OCI-LY7 (cell line): ENCODE results near the gene MYCL. TPM values are rescaled to one million over a fixed set of nuclear protein-coding genes. Genes with fewer than 3 reads are reported as not detected.

Source experiments
- BruUV-seq: library from RNA; stranded (reverse); fragments of 400-500 nt; replicated peaks from 2 replicates; lab custom pipeline; 2021; lab: Mats Ljungman, UMichigan
- CTCF ChIA-PET: fragments of 300-600 bp; sonication (Branson Sonifier 250); formaldehyde crosslinking; loops from one replicate; lab custom pipeline; 2022; ENCODE audit warnings: antibody characterized with exemption; ENCODE audit not compliant: unreplicated experiment; lab: Charles Lee
- POLR2A ChIA-PET: fragments of 300-600 bp; sonication (Branson Sonifier 250); formaldehyde crosslinking; loops from one replicate; lab custom pipeline; 2022; ENCODE audit warnings: antibody characterized with exemption; lab: Charles Lee
- DNase-seq: peaks from one replicate; pipeline ENCODE4 v3.0.0-alpha.2; 2015; ENCODE audit warnings: low spot score
- H2AFZ ChIP-seq: fragments of 200-600 bp; sonication (generic), shearing (Covaris generic); 2 replicates; pipeline ENCODE4 v1.6.1; 2014; ENCODE audit warnings: mild to moderate bottlenecking, antibody characterized with exemption, low read length, moderate library complexity
- H3K27ac ChIP-seq: fragments of 200-600 bp; sonication (generic); 2 replicates; pipeline ENCODE4 v1.5.1; 2014; ENCODE audit warnings: mixed run types, low read depth, mild to moderate bottlenecking, moderate library complexity, low read length, inconsistent platforms; ENCODE audit not compliant: poor library complexity, severe bottlenecking
- H3K36me3 ChIP-seq: fragments of 200-600 bp; sonication (generic); 2 replicates; pipeline ENCODE4 v1.6.1; 2014; ENCODE audit warnings: mild to moderate bottlenecking, antibody characterized with exemption, low read length, moderate library complexity, mixed read lengths; ENCODE audit not compliant: insufficient read depth
- H3K4me1 ChIP-seq: fragments of 200-600 bp; sonication (generic); 2 replicates; pipeline ENCODE4 v1.5.1; 2014; ENCODE audit warnings: mild to moderate bottlenecking, low read length; ENCODE audit not compliant: insufficient read depth, poor library complexity, severe bottlenecking
- H3K4me2 ChIP-seq: fragments of 200-600 bp; sonication (generic); 2 replicates; pipeline ENCODE4 v1.6.1; 2014; ENCODE audit warnings: mild to moderate bottlenecking, low read length
- H3K4me3 ChIP-seq: fragments of 200-600 bp; sonication (generic); 2 replicates; pipeline ENCODE4 v1.5.1; 2014; ENCODE audit warnings: mild to moderate bottlenecking, low read depth, low read length; ENCODE audit not compliant: poor library complexity, severe bottlenecking
- H3K79me2 ChIP-seq: fragments of 200-600 bp; sonication (generic); 2 replicates; pipeline ENCODE4 v1.6.1; 2016; ENCODE audit warnings: low read depth, mild to moderate bottlenecking, low read length, moderate library complexity, mixed read lengths; ENCODE audit not compliant: insufficient read depth
- H3K9me2 ChIP-seq: fragments of 200-600 bp; sonication (generic); 2 replicates; pipeline ENCODE4 v1.6.1; 2016; ENCODE audit warnings: mild to moderate bottlenecking, low read length, mixed read lengths; ENCODE audit not compliant: insufficient read depth
- H3K9me3 ChIP-seq: fragments of 200-600 bp; sonication (generic); 2 replicates; pipeline ENCODE4 v1.6.1; 2014; ENCODE audit warnings: mild to moderate bottlenecking, mixed run types, low read length, mixed read lengths
- H4K20me1 ChIP-seq: fragments of 200-600 bp; sonication (generic); 2 replicates; pipeline ENCODE4 v1.6.1; 2014; ENCODE audit warnings: mild to moderate bottlenecking, antibody characterized with exemption, low read length, moderate library complexity, mixed read lengths; ENCODE audit not compliant: insufficient read depth
- CTCF ChIP-seq: fragments of 200-600 bp; sonication (generic); conservative IDR thresholded peaks from 2 replicates; pipeline ENCODE4 v1.5.1; 2014; ENCODE audit warnings: mild to moderate bottlenecking, antibody characterized with exemption, low read length, moderate library complexity, mixed read lengths
- EZH2phosphoT487 ChIP-seq: fragments of 200-600 bp; sonication (generic); IDR thresholded peaks from 2 replicates; pipeline ENCODE4 v1.6.1; 2018; ENCODE audit warnings: low read depth, borderline replicate concordance, mild to moderate bottlenecking, mixed run types, antibody characterized with exemption, low read length, moderate library complexity, mixed read lengths
- intact Hi-C: fragments of 100-400 bp; cut with micrococcal nuclease; formaldehyde crosslinking; loops from one replicate; pipeline ENCODE4 v1.10.0; 2022; ENCODE audit not compliant: unreplicated experiment
- total RNA-seq, 2 experiments: library from RNA; depleted of rRNA in 1 of 2; stranded (reverse); fragments of >200 nt in 1 of 2; shearing (Covaris generic) in 1 of 2; gene quantifications; 2 replicates each; pipeline ENCODE4 v1.2.3, GENCODE V29; 2014 to 2022

The MYCL gene
- total RNA-seq, 2 experiments from 2014 or later = 0.41 to 1.0 TPM

- CTCF ChIA-PET = no interaction called here
- no peak overlapping the region for H3K4me2 ChIP-seq
- no peak for TF ChIP-seq EZH2phosphoT487
- TF ChIP-seq CTCF = no peak
Observed at GRCh38 chr1:39849203-39849602, 52.5 kb downstream of the MYCL start.

GRCh38 chr1:39847940-39848339 is 53.8 kb downstream of the MYCL start:
- Histone ChIP-seq H3K9me2 (no peaks in the 10 kb centered on the region), H3K4me3 (no peak overlapping the region), H3K9me3 (no peaks in the 10 kb centered on the region), H3K36me3 (peaks cover 59% of the 10 kb centered on the region), H2AFZ (no peak overlapping the region), H3K4me1 (peaks cover 17% of the 10 kb centered on the region), H3K4me2 (no peak overlapping the region), H3K27ac (no peak overlapping the region), H3K79me2 (no peaks in the 10 kb centered on the region), H4K20me1 (no peaks in the 10 kb centered on the region)
- intact Hi-C loops = no loop called here
- TF ChIP-seq EZH2phosphoT487 (no peak), CTCF (no peak)
- POLR2A ChIA-PET = interaction anchor here (0.6 to 1.1 kb wide), 2 partner anchors 11 to 1155 kb away, joined by 3 to 4 read pairs; no protein-coding TSS in a partner anchor
- CTCF ChIA-PET = no interaction called here
- BruUV-seq = no TSS peak
- no peak for DNase-seq

More at GRCh38 chr1:39849203-39849602, 52.5 kb downstream of the MYCL start:
- H2AFZ ChIP-seq = no peak overlapping the region
- no TSS peak for BruUV-seq
- no peaks in the 10 kb centered on the region for H3K9me3 ChIP-seq
- H4K20me1 ChIP-seq = no peaks in the 10 kb centered on the region
- intact Hi-C loops = no loop called here
- no peak overlapping the region for H3K4me3 ChIP-seq
- no peaks in the 10 kb centered on the region for H3K9me2 ChIP-seq
- H3K27ac ChIP-seq = no peak overlapping the region
- H3K4me1 ChIP-seq = peaks cover 17% of the 10 kb centered on the region
- H3K36me3 ChIP-seq = peaks cover 53% of the 10 kb centered on the region
- DNase-seq = no peak
- POLR2A ChIA-PET = interaction anchor here (0.8 kb wide), 1 partner anchor 133 kb away, joined by 3 read pairs; no protein-coding TSS in a partner anchor
- no peaks in the 10 kb centered on the region for H3K79me2 ChIP-seq

GRCh38 chr1:39846796-39847195 is 54.9 kb downstream of the MYCL start:
- Histone ChIP-seq H3K9me2 (no peaks in the 10 kb centered on the region), H3K9me3 (no peaks in the 10 kb centered on the region), H3K4me3 (no peak overlapping the region), H2AFZ (no peak overlapping the region), H4K20me1 (no peaks in the 10 kb centered on the region), H3K79me2 (no peaks in the 10 kb centered on the region), H3K4me2 (no peak overlapping the region), H3K27ac (no peak overlapping the region), H3K4me1 (peaks cover 17% of the 10 kb centered on the region), H3K36me3 (peaks cover 70% of the 10 kb centered on the region)
- ChIA-PET POLR2A (interaction anchor here (0.5 to 1.1 kb wide), 3 partner anchors 10 to 26 kb away, joined by 3 to 5 read pairs (median 4); no protein-coding TSS in a partner anchor), CTCF (no interaction called here)
- no peak for TF ChIP-seq EZH2phosphoT487
- no peak for TF ChIP-seq CTCF
- intact Hi-C loops = no loop called here
- DNase-seq = no peak
- BruUV-seq = no TSS peak
